Sigmoid colon (tissue), 7 donors: Measurements from ENCODE around the gene ENTPD1. TPM values are rescaled to one million over a fixed set of nuclear protein-coding genes. Genes with fewer than 3 reads are reported as not detected.

Experiments used
- DNase-seq: peaks from one replicate; pipeline ENCODE4 v3.0.0-alpha.2; 2019
- H3K27ac ChIP-seq, 4 donors: fragments of 200-600 bp; sonication (generic); one replicate each; pipeline ENCODE4 v1.5.1; 2016 to 2019; ENCODE audit warnings: mild to moderate bottlenecking in 1 of 4
- H3K27me3 ChIP-seq, 3 donors: fragments of 200-600 bp; sonication (generic); one replicate each; pipeline ENCODE4 v1.5.1; 2019; ENCODE audit warnings: mild to moderate bottlenecking in 1 of 3
- H3K36me3 ChIP-seq, 4 donors: fragments of 200-600 bp; sonication (generic); one replicate each; pipeline ENCODE4 v1.5.1; 2016 to 2019
- H3K4me1 ChIP-seq, 4 donors: fragments of 200-600 bp; sonication (generic); one replicate each; pipeline ENCODE4 v1.5.1; 2017 to 2019
- H3K4me3 ChIP-seq, 4 donors: fragments of 200-600 bp; sonication (generic); one replicate each; pipeline ENCODE4 v1.5.1; 2017 to 2019; ENCODE audit warnings: mild to moderate bottlenecking in 2 of 4, moderate library complexity in 1 of 4
- H3K9me3 ChIP-seq, 4 donors: fragments of 200-600 bp in 3 of 4; sonication (generic) in 3 of 4; one replicate each; pipeline versions ENCODE4 v1.5.1 to v1.6.1; 2013 to 2019
- EP300 ChIP-seq, 4 donors: sonication (generic); formaldehyde crosslinking; IDR thresholded peaks; one replicate each; pipeline ENCODE4 v1.6.1; 2017; ENCODE audit warnings: antibody characterized with exemption in 4 of 4
- POLR2A ChIP-seq, 2 donors: fragments of 450-650 bp; IDR thresholded peaks; one replicate each; pipeline ENCODE4 v1.6.1; 2016; ENCODE audit warnings: antibody characterized with exemption in 2 of 2, mild to moderate bottlenecking in 2 of 2, moderate library complexity in 2 of 2
- POLR2AphosphoS5 ChIP-seq, 4 donors: sonication (generic); formaldehyde crosslinking; IDR thresholded peaks; one replicate each; pipeline ENCODE4 v1.6.1; 2017; ENCODE audit warnings: antibody characterized with exemption in 4 of 4
- WGBS, 2 donors: extraction: QIAGEN DNeasy Blood & Tissue Kit; methylation state at CpG; one replicate each; pipeline ENCODE4 v1.1.7; 2013; 5-methylcytosine and 5-hydroxymethylcytosine counted together
- intact Hi-C: fragments of 100-400 bp; cut with DNase I; formaldehyde crosslinking; loops from one replicate; pipeline ENCODE4 v1.15.1; 2023
- polyA plus RNA-seq, 3 donors: library from polyadenylated mRNA; stranded (reverse); fragments of 200-250 nt; gene quantifications; one replicate each; pipeline ENCODE4 v1.2.3, GENCODE V29; 2013
- total RNA-seq, 4 donors: library from RNA; depleted of rRNA; stranded (reverse); fragments of >200 nt; gene quantifications; one replicate each; pipeline ENCODE4 v1.1.0, GENCODE V29; 2016
- TF ChIP-seq, protein P1 (sequence below), 4 experiments: fragments of 450-650 bp in 3 of 4; fragments of 200-600 bp in 1 of 4; IDR thresholded peaks; one replicate each; pipeline ENCODE4 v1.5.1; 2016 to 2019; ENCODE audit warnings: antibody characterized with exemption in 4 of 4, mild to moderate bottlenecking in 3 of 4, moderate library complexity in 2 of 4
- donor health status: healthy with polysubstance abuse.
- donor health status: Bipolar disorder and iron deficiency.
- donor health status: healthy.

The ENTPD1 gene
- total and polyA plus RNA-seq, 7 donors: 5.4 to 112 (median 18.5) TPM

DNA sequence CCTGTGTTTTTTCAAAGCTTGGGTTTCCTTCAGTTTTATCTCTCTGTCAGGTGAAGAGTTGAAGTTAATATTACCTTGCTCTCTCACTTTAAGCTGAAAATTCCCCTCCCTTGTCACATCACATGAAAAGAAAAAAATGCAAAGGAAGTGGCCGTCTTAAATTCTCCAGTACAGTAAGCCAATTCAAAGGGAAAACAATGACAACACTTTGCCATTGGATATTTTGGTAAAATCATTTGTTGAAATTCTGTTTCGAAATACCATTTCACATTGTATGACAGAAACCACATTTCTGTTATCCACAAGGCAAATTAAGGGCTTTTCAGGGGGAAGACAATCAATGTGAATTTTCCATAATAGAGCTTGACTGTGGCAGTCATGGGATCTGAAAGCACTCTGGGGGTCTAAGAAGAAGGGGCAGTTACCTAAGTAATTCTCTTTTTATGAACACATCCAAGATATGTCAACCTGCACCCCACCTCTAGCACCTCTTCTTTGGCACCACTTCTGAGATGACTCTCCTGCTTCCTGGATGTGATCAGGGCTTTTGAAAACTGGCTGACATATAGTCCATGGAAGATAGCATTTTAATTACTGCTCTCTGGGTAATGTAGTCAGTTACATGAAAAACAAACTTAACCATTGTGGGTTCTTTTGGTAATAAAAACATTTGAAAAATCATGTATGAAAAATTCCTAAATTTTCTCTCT is 63.8 kb downstream of the ENTPD1 start:
- no peak for DNase-seq
- Histone ChIP-seq H3K4me1 (peaks cover 0 to 26% (median 2%) of the 10 kb centered on the region in 4 donors), H3K4me3 (no peak overlapping the region), H3K27me3 (no peaks in the 10 kb centered on the region), H3K36me3 (no peaks in the 10 kb centered on the region), H3K9me3 (no peaks in the 10 kb centered on the region), H3K27ac (peak overlapping the region in 1 of 4 donors; percentile 0)
- no peak for TF ChIP-seq POLR2A (IDR thresholded peaks at IDR 0.05)
- no peak for TF ChIP-seq EP300 (IDR thresholded peaks at IDR 0.05)
- no peak for TF ChIP-seq POLR2AphosphoS5 (IDR thresholded peaks at IDR 0.05)
- TF ChIP-seq, protein P1, sequence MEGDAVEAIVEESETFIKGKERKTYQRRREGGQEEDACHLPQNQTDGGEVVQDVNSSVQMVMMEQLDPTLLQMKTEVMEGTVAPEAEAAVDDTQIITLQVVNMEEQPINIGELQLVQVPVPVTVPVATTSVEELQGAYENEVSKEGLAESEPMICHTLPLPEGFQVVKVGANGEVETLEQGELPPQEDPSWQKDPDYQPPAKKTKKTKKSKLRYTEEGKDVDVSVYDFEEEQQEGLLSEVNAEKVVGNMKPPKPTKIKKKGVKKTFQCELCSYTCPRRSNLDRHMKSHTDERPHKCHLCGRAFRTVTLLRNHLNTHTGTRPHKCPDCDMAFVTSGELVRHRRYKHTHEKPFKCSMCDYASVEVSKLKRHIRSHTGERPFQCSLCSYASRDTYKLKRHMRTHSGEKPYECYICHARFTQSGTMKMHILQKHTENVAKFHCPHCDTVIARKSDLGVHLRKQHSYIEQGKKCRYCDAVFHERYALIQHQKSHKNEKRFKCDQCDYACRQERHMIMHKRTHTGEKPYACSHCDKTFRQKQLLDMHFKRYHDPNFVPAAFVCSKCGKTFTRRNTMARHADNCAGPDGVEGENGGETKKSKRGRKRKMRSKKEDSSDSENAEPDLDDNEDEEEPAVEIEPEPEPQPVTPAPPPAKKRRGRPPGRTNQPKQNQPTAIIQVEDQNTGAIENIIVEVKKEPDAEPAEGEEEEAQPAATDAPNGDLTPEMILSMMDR (IDR thresholded peaks at IDR 0.05): no peak
- intact Hi-C loops: no loop called here
- 44 to 48% methylated on average over 2 of the region's 2 CpGs for WGBS, 2 donors

DNA sequence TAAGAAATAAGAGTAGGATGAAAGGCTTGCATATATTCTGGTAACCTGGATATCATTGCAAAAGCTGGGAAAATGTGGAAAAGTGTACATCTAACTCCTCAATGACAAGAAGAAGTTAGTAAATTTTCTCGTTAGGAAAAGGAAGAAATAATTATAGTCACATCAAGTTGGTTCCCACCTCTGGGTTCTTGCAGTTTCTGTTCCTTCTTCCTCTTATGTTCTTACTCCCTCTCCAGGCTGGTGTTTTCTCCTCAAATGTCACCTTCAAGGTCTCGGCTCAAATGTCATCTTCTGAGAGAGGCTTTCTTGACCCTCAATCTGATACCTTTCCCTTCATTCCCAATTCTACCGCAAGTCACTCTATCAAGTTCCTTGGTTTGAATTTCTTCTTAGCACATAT is 64.4 kb downstream of the ENTPD1 start:
- WGBS, 2 donors: 60 to 79% methylated on average over 3 of the region's 3 CpGs

DNA sequence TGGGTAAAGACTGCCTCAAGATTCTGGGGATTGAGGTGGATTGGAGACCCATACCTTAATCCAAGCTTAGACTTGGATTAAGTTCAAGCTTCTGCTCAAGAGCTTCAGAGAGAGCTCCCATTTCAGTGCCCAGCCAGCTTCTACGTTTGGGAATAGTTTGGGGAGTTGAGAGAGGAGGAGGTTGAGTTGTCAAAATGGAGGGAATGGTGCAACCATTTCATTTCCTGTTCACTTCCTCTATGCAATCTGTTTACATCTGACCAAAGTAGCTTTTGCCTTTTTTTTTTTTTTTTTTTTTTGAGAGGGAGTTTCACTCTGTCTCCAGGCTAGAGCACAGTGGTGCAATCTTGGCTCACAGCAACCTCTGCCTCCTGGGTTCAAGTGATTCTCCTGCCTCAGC is 65.8 kb downstream of the ENTPD1 start:
- Histone ChIP-seq H3K36me3 (no peaks in the 10 kb centered on the region), H3K27ac (no peak overlapping the region), H3K27me3 (no peaks in the 10 kb centered on the region), H3K4me3 (no peak overlapping the region), H3K9me3 (no peaks in the 10 kb centered on the region), H3K4me1 (peaks cover 0 to 24% (median 0%) of the 10 kb centered on the region in 4 donors)
- intact Hi-C loops: no loop called here
- no peak for DNase-seq
- 73 to 80% methylated on average over 1 of the region's 1 CpG for WGBS, 2 donors
- no peak for TF ChIP-seq POLR2A (IDR thresholded peaks at IDR 0.05)
- TF ChIP-seq, protein P1 (IDR thresholded peaks at IDR 0.05): no peak
- TF ChIP-seq POLR2AphosphoS5 (IDR thresholded peaks at IDR 0.05): no peak
- no peak for TF ChIP-seq EP300 (IDR thresholded peaks at IDR 0.05)

More for the DNA sequence above, 64.4 kb downstream of the ENTPD1 start:
- intact Hi-C loops: no loop called here
- Histone ChIP-seq H3K27ac (no peak overlapping the region), H3K4me3 (no peak overlapping the region), H3K9me3 (no peaks in the 10 kb centered on the region), H3K27me3 (no peaks in the 10 kb centered on the region), H3K4me1 (peaks cover 0 to 24% (median 0%) of the 10 kb centered on the region in 4 donors), H3K36me3 (no peaks in the 10 kb centered on the region)
- no peak for TF ChIP-seq EP300 (IDR thresholded peaks at IDR 0.05)
- no peak for TF ChIP-seq POLR2A (IDR thresholded peaks at IDR 0.05)
- TF ChIP-seq POLR2AphosphoS5 (IDR thresholded peaks at IDR 0.05): no peak
- TF ChIP-seq, protein P1 (IDR thresholded peaks at IDR 0.05): no peak
- no peak for DNase-seq

DNA sequence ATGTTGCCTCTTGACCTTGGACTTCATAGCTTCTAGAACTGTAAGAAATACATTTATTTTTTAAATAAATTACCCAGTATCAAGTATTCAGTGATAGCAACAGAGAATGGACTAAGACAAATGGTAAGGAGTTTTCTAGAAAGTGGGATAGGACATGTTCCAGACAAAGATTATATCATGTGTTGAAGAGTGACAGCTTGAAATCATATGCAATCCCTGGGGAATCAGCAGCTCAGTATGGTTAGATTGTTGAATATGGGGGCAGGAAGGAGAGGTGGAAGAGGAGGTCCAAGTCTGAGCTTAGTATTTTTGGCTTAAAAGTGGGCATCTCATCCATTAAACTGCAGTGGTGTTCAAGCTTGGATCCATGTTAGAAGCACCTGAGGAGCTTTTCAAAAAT is 74.1 kb downstream of the ENTPD1 start:
- no peaks in the 10 kb centered on the region for H3K36me3 ChIP-seq
- H3K4me1 ChIP-seq: peaks cover 0 to 16% (median 6%) of the 10 kb centered on the region in 4 donors
- TF ChIP-seq POLR2AphosphoS5 (IDR thresholded peaks at IDR 0.05) (no peak), EP300 (IDR thresholded peaks at IDR 0.05) (no peak), POLR2A (IDR thresholded peaks at IDR 0.05) (no peak)
- TF ChIP-seq, protein P1 (IDR thresholded peaks at IDR 0.05): no peak
- no peak for DNase-seq
- intact Hi-C loops: no loop called here
- no peaks in the 10 kb centered on the region for H3K9me3 ChIP-seq
- no peak overlapping the region for H3K27ac ChIP-seq
- no peak overlapping the region for H3K4me3 ChIP-seq
- no peaks in the 10 kb centered on the region for H3K27me3 ChIP-seq

DNA sequence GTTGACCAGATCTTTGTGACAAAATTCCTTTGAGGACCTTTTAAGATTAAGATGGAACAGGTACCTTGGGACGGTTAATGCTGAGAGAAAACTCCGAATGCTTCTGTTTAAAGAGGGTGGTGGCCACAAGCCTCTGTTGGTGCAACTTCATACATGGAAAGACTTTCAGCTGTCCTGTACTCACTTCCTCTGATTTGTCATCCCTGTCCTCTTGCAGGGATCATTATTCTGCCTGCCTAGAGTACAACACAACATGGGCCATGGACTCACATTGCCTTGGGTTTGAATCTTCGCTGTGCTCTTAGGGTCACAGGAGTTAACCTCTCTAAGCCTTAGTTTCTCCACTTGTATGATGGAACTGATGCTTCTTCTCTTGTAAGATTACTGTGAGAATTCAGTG is 75.1 kb downstream of the ENTPD1 start:
- Histone ChIP-seq H3K4me1 (peaks cover 0 to 20% (median 6%) of the 10 kb centered on the region in 4 donors), H3K36me3 (no peaks in the 10 kb centered on the region), H3K27ac (no peak overlapping the region), H3K4me3 (no peak overlapping the region), H3K9me3 (no peaks in the 10 kb centered on the region), H3K27me3 (no peaks in the 10 kb centered on the region)
- WGBS, 2 donors: 95% methylated on average over 3 of the region's 3 CpGs
- DNase-seq: no peak
- TF ChIP-seq POLR2A (IDR thresholded peaks at IDR 0.05) (no peak), POLR2AphosphoS5 (IDR thresholded peaks at IDR 0.05) (no peak), EP300 (IDR thresholded peaks at IDR 0.05) (no peak)
- TF ChIP-seq, protein P1 (IDR thresholded peaks at IDR 0.05): no peak
- intact Hi-C loops: no loop called here
